C4-2B (cell line): ENCODE data around the gene CXXC4.

Source experiments
- H3K27ac ChIP-seq: fragments of 450-650 bp; 2 replicates; pipeline ENCODE4 v1.5.1; 2017
- CTCF ChIP-seq: fragments of 450-650 bp; conservative IDR thresholded peaks from 2 replicates; pipeline ENCODE4 v1.5.1; 2017; ENCODE audit warnings: mild to moderate bottlenecking
- ZFX ChIP-seq: fragments of 450-650 bp; IDR thresholded peaks from 2 replicates; pipeline ENCODE4 v1.6.1; 2017

Gene CXXC4

GRCh38 chr4:104494822-104495559, at the start of gene CXXC4:
CXXC4 (minus strand) TSS chr4:104494894; CDS start chr4:104491802, 3,092 bp downstream.
- no peak for TF ChIP-seq CTCF
- no peak for TF ChIP-seq ZFX
- no peak within 1 kb of the TSS for H3K27ac ChIP-seq

- no peak overlapping the region for H3K27ac ChIP-seq
- TF ChIP-seq CTCF (no peak), ZFX (no peak)
Measured at GRCh38 chr4:104533156-104533555, 38.5 kb upstream of the CXXC4 start.

GRCh38 chr4:104532677-104533076, 38.0 kb upstream of the CXXC4 start:
- H3K27ac ChIP-seq: no peak overlapping the region
- no peak for TF ChIP-seq CTCF
- no peak for TF ChIP-seq ZFX

- no peak overlapping the region for H3K27ac ChIP-seq
- TF ChIP-seq ZFX: no peak
- TF ChIP-seq CTCF: no peak
Measured at GRCh38 chr4:104531390-104531789, 36.7 kb upstream of the CXXC4 start.

GRCh38 chr4:104530426-104530825, 35.7 kb upstream of the CXXC4 start:
- TF ChIP-seq ZFX: no peak
- no peak for TF ChIP-seq CTCF

GRCh38 chr4:104524591-104524990, 29.9 kb upstream of the CXXC4 start:
- TF ChIP-seq ZFX: no peak
- no peak for TF ChIP-seq CTCF

More at GRCh38 chr4:104530426-104530825, 35.7 kb upstream of the CXXC4 start:
- no peak overlapping the region for H3K27ac ChIP-seq

GRCh38 chr4:104524026-104524425, 29.3 kb upstream of the CXXC4 start:
- TF ChIP-seq CTCF (no peak), ZFX (no peak)
- H3K27ac ChIP-seq: no peak overlapping the region

More at GRCh38 chr4:104524591-104524990, 29.9 kb upstream of the CXXC4 start:
- H3K27ac ChIP-seq: no peak overlapping the region
